Esophagus squamous epithelium (tissue), 4 donors: ENCODE measurements around the gene SPATA6.

Source experiments
- POLR2A ChIP-seq, 4 donors: fragments of 450-650 bp; IDR thresholded peaks; one replicate each; pipeline ENCODE4 v1.6.1; 2017; ENCODE audit warnings: antibody characterized with exemption in 4 of 4, mild to moderate bottlenecking in 4 of 4, moderate library complexity in 3 of 4
- TF ChIP-seq, protein P1 (sequence below), 6 experiments: fragments of 450-650 bp in 4 of 6; fragments of 200-600 bp in 2 of 6; sonication (generic) in 2 of 6; IDR thresholded peaks; one replicate each; pipeline ENCODE4 v1.5.1; 2016 to 2019; ENCODE audit warnings: antibody characterized with exemption in 6 of 6, mild to moderate bottlenecking in 4 of 6, moderate library complexity in 4 of 6

DNA sequence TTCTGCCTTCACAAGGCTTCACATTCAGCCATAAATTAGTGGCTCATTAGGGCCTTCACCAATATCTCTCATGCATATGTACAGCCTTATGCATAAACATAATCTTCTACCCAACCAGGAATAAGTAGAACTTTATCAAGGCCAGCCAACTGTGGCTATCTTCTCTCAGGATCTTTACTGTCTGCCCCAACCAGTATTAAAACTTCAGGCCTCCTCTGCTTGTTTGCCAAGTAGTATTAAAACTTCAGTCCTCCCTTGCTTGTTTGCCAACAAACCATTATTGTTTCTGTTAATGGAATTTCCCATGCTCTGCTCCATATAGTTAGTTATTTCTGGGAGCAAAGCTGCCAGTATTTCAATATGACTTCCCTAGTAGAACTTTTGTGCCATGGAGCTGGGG is 169.4 kb downstream of the SPATA6 start:
- TF ChIP-seq POLR2A (IDR thresholded peaks at IDR 0.05), result no peak
- TF ChIP-seq, protein P1, sequence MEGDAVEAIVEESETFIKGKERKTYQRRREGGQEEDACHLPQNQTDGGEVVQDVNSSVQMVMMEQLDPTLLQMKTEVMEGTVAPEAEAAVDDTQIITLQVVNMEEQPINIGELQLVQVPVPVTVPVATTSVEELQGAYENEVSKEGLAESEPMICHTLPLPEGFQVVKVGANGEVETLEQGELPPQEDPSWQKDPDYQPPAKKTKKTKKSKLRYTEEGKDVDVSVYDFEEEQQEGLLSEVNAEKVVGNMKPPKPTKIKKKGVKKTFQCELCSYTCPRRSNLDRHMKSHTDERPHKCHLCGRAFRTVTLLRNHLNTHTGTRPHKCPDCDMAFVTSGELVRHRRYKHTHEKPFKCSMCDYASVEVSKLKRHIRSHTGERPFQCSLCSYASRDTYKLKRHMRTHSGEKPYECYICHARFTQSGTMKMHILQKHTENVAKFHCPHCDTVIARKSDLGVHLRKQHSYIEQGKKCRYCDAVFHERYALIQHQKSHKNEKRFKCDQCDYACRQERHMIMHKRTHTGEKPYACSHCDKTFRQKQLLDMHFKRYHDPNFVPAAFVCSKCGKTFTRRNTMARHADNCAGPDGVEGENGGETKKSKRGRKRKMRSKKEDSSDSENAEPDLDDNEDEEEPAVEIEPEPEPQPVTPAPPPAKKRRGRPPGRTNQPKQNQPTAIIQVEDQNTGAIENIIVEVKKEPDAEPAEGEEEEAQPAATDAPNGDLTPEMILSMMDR (IDR thresholded peaks at IDR 0.05), result no peak
